Large intestine (tissue), 3 donors: ENCODE results near the gene VPS39. TPM values are rescaled to one million over a fixed set of nuclear protein-coding genes. Genes with fewer than 3 reads are reported as not detected.

Experiments
- DNase-seq, 2 donors: peaks; one replicate each; pipeline versions ENCODE4 v3.0.0 to v3.0.0-alpha.2; 2013
- H3K27ac ChIP-seq: one replicate; pipeline ENCODE4 v1.5.1; 2013; ENCODE audit warnings: low read length
- H3K27me3 ChIP-seq: 2 replicates; pipeline ENCODE4 v1.6.1; 2013; ENCODE audit warnings: low read length; ENCODE audit not compliant: control insufficient read depth, insufficient read depth
- H3K36me3 ChIP-seq: 2 replicates; pipeline ENCODE4 v1.6.1; 2013; ENCODE audit warnings: low read length; ENCODE audit not compliant: control insufficient read depth, insufficient read depth
- H3K4me1 ChIP-seq: one replicate; pipeline ENCODE4 v1.6.1; 2013; ENCODE audit warnings: low read length; ENCODE audit not compliant: control insufficient read depth, insufficient read depth
- H3K4me3 ChIP-seq: one replicate; pipeline ENCODE4 v1.5.1; 2013; ENCODE audit warnings: low read length
- H3K9me3 ChIP-seq: one replicate; pipeline ENCODE4 v1.6.1; 2013; ENCODE audit warnings: mild to moderate bottlenecking, low read depth, low read length, moderate library complexity; ENCODE audit not compliant: control insufficient read depth
- WGBS: methylation state at CpG from one replicate; pipeline ENCODE4 v1.1.5; 2013; ENCODE audit warnings: low lambda C conversion rate; ENCODE audit not compliant: insufficient coverage; 5-methylcytosine and 5-hydroxymethylcytosine counted together
- polyA plus RNA-seq: library from polyadenylated mRNA; unstranded; fragments of 120-200 nt; gene quantifications from one replicate; pipeline ENCODE4 v1.2.1, GENCODE V29; 2013

VPS39 gene
- polyA plus RNA-seq, 1 donor: 59.6 TPM

DNA sequence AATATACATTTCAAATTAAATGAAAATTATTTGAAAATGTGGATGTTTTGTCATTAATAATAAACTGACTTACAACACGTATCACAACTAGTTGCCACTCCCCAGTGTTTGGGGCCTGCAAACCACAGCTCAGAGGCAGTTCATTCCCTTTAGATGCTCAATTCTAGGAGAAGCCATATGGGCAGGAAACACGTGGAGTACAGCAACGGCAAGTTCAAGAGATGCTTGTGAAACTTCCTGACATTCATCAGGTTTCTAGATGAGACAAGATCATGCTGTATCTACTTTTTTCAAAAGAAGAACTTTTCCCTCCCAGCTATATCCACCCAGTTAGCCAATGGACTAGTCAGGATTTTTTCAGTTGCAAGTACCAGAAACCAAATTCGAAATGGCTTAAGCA lies 96.2 kb downstream of the VPS39 start:
- peaks cover 2% of the 10 kb centered on the region for H3K4me1 ChIP-seq
- no peaks in the 10 kb centered on the region for H3K36me3 ChIP-seq
- DNase-seq: no peak
- H3K4me3 ChIP-seq: no peak overlapping the region
- peaks cover 6% of the 10 kb centered on the region for H3K9me3 ChIP-seq
- H3K27ac ChIP-seq: no peak overlapping the region
- no peaks in the 10 kb centered on the region for H3K27me3 ChIP-seq
- WGBS: 100% methylated on average over 2 of the region's 4 CpGs

GRCh38 chr15:42110367-42110766 lies 97.7 kb downstream of the VPS39 start:
- DNase-seq: no peak
- Histone ChIP-seq H3K4me1 (peaks cover 2% of the 10 kb centered on the region), H3K27me3 (no peaks in the 10 kb centered on the region), H3K27ac (no peak overlapping the region), H3K36me3 (no peaks in the 10 kb centered on the region), H3K4me3 (no peak overlapping the region), H3K9me3 (peaks cover 6% of the 10 kb centered on the region)
- WGBS: 52% methylated on average over 2 of the region's 3 CpGs

DNA sequence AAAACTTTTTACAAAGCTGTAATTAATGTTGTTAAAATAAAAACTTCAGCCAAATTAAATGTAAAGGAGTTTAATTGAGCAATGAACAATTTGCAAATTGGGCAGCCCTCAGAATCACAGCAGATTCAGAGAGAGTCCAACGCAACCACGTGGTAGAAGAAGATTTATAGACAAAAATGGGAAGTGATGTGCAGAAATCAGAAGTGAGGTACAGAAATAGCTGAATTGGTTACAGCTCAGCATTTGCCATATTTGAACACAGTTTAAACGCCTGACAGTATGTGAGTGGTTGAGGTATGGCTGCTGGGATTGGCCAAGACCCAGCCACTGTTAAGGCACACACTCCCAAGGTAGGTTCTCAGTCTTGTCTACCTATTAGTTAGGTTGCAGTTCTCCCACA lies 99.3 kb downstream of the VPS39 start:
- Histone ChIP-seq H3K4me3 (no peak overlapping the region), H3K27ac (no peak overlapping the region), H3K9me3 (peaks cover 6% of the 10 kb centered on the region), H3K27me3 (no peaks in the 10 kb centered on the region), H3K4me1 (peaks cover 2% of the 10 kb centered on the region), H3K36me3 (no peaks in the 10 kb centered on the region)
- WGBS: 83% methylated on average over 2 of the region's 3 CpGs
- no peak for DNase-seq

Other genes starting within 250 kb of the VPS39 start
- 13.1 TPM for gene EHD4, start 235.7 kb downstream of the VPS39 start, polyA plus RNA-seq
- 0.43 TPM for gene PLA2G4E, start 187.3 kb downstream of the VPS39 start, polyA plus RNA-seq
- 0.06 TPM for gene PLA2G4D, start 113.7 kb downstream of the VPS39 start, polyA plus RNA-seq
- 3.6 TPM for gene PLA2G4F, start 51.7 kb downstream of the VPS39 start, polyA plus RNA-seq
- gene GANC, start 64.9 kb upstream of the VPS39 start, polyA plus RNA-seq: 31.6 TPM
- gene TMEM87A, start 65.1 kb upstream of the VPS39 start, polyA plus RNA-seq: 55.9 TPM
- gene CAPN3, start 151.2 kb upstream of the VPS39 start, polyA plus RNA-seq: 229 TPM